T47D (cell line): Measurements from ENCODE around the gene TINCR.
A peak's percentile ranks its signal among the peaks of the same experiment; 100 is the strongest.

Experiments
- DNase-seq, 2 experiments: peaks; one replicate each; pipeline versions ENCODE4 v3.0.0 to v3.0.0-alpha.2; 2011 to 2012; ENCODE audit warnings: low read depth in 1 of 2, low spot score in 1 of 2
- JUND ChIP-seq: IDR thresholded peaks from 2 replicates; pipeline ENCODE4 v1.6.1; 2012; ENCODE audit warnings: low read depth
- in situ Hi-C: cut with HindIII; loops from 2 replicates; pipeline ENCODE4 v1.10.0; 2016; ENCODE audit warnings: low sequenced_read_pairs, low pct_unique_long_range_greater_than_20kb

Gene TINCR

GRCh38 chr19:5563935-5564612 is 3.7 kb downstream of the TINCR start:
- DNase-seq, result peak in 1 of 2 experiments; percentile 71
- no peak for TF ChIP-seq JUND
- in situ Hi-C loops, result no loop called here

GRCh38 chr19:5563008-5563431 is 4.7 kb downstream of the TINCR start:
- in situ Hi-C loops, result no loop called here
- no peak for DNase-seq
- no peak for TF ChIP-seq JUND

DNA sequence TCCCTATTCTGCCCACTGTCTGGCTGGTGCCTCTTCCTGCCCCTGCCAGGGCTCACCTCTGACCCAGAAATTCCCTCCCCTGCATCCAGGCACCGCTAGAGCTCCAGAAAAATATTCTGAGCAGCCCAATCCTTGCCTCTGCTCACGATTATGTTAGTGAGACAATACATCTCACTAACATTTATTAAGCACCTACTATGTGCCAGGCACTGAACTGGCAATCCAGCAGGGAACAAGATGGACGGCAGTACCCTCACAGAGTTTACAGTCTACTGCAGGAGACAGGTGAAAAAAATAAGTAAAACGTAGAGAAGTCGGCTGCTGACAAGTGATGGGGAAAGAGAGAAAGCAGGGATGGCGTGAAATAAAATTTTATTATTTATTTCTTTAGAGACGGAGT is 5.5 kb downstream of the TINCR start:
- no peak for TF ChIP-seq JUND
- in situ Hi-C loops, result no loop called here

DNA sequence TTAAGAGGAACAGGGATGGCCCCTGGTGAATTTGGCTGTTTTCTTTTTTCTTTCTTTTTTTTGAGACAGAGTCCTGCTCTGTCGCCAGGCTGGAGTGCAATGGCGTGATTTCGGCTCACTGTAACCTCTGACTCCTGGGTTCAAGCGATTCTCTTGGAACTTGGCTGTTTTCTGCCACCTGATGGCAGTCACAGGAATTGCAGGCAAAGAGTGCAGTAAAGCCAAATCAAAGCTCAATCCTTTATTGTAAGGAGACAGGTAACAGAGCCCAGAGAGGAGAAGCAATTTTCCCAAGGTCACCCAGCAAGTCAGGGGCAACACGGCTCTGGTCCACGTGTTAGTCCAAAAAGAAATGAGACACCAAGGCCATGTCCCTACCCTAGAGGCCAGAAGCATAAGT is 6.2 kb downstream of the TINCR start:
- no peak for DNase-seq
- in situ Hi-C loops, result no loop called here
- TF ChIP-seq JUND, result no peak

More for the DNA sequence above, 5.5 kb downstream of the TINCR start:
- no peak for DNase-seq

GRCh38 chr19:5560156-5560555 is 7.6 kb downstream of the TINCR start:
- no peak for TF ChIP-seq JUND
- in situ Hi-C loops, result no loop called here
- no peak for DNase-seq

DNA sequence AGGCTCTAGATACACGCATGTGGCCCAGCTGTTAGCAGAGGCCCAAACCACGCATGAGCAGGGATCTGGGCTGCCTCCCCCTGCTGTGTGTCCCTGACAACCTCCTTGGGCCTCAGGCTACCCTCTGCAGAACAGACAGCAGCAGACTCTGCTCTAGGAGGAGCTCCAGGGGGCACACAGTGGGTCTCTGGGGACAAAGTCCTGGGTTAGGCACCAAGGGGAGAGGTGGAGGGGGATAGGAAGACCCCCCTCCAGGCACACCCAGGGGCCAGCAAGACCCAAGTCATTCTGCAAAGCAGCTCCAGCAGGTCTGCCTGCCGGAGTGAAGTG is 8.0 kb downstream of the TINCR start:
- no peak for TF ChIP-seq JUND
- DNase-seq, result no peak
- in situ Hi-C loops, result no loop called here

DNA sequence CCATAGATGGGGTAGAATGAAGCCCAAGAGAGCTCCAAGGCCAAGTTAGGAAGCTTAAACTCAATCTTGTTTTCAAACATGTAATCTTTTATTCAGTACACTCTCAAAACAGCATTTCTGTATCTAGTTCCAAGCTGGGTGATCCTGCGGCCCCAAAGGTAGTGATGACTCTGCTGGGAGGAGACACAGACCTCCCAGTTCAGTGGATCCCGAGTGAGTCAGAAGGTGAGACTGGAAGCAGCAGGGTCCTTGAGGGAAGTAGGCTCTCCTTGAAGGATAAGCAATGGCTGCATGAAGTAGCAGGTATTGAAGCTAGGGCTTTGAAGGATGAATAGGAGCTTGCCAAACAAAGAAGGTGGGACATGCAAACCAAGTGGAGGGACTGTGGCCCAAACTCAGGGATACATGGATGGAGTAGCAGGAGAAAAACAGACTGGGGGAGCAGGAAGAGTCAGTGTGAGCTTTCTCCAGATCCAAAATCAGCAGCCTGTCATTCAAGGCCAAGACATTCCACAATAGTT is 9.6 kb downstream of the TINCR start:
- no peak for TF ChIP-seq JUND
- DNase-seq, result no peak
- in situ Hi-C loops, result no loop called here

GRCh38 chr19:5557691-5558090 is 10.1 kb downstream of the TINCR start:
- no peak for TF ChIP-seq JUND
- no peak for DNase-seq
- in situ Hi-C loops, result no loop called here

- no peak for DNase-seq
- no peak for TF ChIP-seq JUND
- in situ Hi-C loops, result no loop called here
These were observed 12.9 kb downstream of the TINCR start for GRCh38 chr19:5554828-5555227.

- in situ Hi-C loops, result no loop called here
- no peak for DNase-seq
- no peak for TF ChIP-seq JUND
These were observed 13.9 kb downstream of the TINCR start for GRCh38 chr19:5553892-5554291.

DNA sequence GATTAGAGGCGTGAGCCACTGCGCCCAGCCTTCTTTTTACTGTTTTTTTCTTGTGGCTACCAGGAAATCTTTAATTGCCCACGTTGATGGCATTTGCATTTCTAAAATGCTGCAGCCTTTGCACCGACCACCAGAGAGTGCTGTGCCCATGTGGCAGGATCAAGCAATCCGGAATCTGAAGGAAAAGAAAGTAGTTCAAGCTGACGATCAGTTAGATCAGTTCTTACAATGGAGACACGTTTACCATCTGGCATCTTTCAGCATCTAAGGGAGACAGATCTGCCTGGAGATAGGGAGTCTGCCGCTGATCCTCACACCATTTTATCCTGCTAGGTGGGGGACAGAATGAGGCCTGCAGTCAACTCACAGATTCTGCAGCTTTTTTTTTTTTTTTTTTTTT is 19.9 kb downstream of the TINCR start:
- peak; percentile 51 to 64 for DNase-seq
- in situ Hi-C loops, result no loop called here
- TF ChIP-seq JUND, result no peak

DNA sequence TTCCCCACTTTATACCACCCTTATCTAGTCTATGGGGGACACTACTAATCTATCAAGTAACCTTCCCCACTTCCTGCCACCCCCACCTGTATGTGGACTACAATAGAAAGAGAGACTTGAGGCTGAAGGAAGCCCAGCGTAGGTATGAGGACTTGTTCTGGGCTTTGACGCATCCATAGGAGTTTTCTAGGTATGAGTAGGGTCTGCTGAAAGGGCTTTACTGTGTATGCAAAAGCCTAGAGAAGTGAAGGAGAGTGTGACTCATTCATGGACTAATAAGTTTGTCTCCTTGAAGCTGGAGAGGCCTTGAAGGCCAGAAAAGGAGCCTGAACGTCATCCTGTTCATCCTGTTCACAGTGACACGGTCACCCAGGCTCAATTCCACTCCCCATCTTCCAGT is 21.8 kb downstream of the TINCR start:
- in situ Hi-C loops, result no loop called here
- no peak for DNase-seq
- TF ChIP-seq JUND, result no peak

DNA sequence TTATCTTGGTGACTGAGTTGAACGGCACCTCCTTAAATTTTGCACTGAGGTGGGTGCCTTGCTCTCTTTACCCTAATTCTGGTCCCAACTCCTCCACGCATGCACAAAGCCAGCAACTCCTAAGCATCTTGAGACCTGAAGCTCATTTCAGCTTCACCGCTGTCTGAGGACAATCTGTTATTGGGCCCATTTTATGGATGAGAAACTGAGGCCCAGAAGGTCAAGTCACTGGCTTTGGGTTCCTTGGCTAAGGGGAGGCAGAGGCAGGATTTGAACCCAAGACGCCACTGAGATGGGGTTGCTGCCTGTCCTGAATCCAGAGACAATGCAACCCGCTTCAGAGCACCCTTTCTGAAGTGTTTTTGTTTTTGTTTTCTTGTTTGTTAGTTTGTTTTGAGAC is 22.7 kb downstream of the TINCR start:
- in situ Hi-C loops, result no loop called here
- no peak for DNase-seq
- no peak for TF ChIP-seq JUND

DNA sequence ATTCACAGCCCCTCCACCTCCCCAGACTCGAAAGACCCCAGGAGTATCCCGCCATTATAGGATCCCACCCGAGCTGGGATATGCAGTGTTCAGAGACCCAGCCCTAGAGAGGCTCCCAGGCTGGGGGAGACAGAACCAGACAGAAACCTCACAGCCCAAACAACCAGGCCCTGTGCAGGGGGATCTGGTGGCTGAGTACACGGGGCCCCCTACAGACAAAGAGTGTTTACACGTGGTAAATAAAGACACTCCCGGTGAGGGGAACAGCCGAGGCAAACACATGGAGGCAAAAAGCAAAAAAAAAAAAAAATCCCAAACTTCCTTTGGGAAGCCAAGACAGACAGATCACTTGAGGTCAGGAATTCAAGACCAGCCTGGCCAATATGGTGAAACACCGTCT is 25.1 kb downstream of the TINCR start:
- no peak for DNase-seq
- TF ChIP-seq JUND, result no peak
- in situ Hi-C loops, result no loop called here
